Liver (tissue), 9 donors: Measurements from ENCODE around the gene SPRYD7. TPM values are rescaled to one million over a fixed set of nuclear protein-coding genes. Genes with fewer than 3 reads are reported as not detected.

Experiments used
- DNase-seq: peaks from one replicate; pipeline ENCODE4 v3.0.0-alpha.2; 2017; ENCODE audit warnings: low spot score
- H3K27ac ChIP-seq, 2 donors: one replicate each; pipeline ENCODE4 v1.7.0; 2013; ENCODE audit warnings: inconsistent platforms in 2 of 2, low read length in 2 of 2, control low read depth in 1 of 2, low read depth in 1 of 2, mild to moderate bottlenecking in 1 of 2
- H3K27me3 ChIP-seq, 4 donors: one replicate each; pipeline versions ENCODE4 v1.6.1 to v1.7.0; 2013; ENCODE audit warnings: low read length in 3 of 4, inconsistent platforms in 1 of 4, mild to moderate bottlenecking in 1 of 4, moderate library complexity in 1 of 4; ENCODE audit not compliant: control insufficient read depth in 4 of 4, insufficient read depth in 4 of 4
- H3K36me3 ChIP-seq, 4 donors: one replicate each; pipeline versions ENCODE4 v1.6.1 to v1.7.0; 2013; ENCODE audit warnings: low read length in 3 of 4, mild to moderate bottlenecking in 3 of 4, low read depth in 1 of 4, moderate library complexity in 1 of 4; ENCODE audit not compliant: control insufficient read depth in 4 of 4, insufficient read depth in 3 of 4
- H3K4me1 ChIP-seq, 4 donors: one replicate each; pipeline versions ENCODE4 v1.6.1 to v1.7.0; 2013; ENCODE audit warnings: low read length in 3 of 4, mild to moderate bottlenecking in 3 of 4, moderate library complexity in 1 of 4; ENCODE audit not compliant: control insufficient read depth in 4 of 4, insufficient read depth in 4 of 4
- H3K4me3 ChIP-seq, 3 donors: one replicate each; pipeline versions ENCODE4 v1.6.1 to v1.7.0; 2013; ENCODE audit warnings: low read length in 3 of 3, control low read depth in 1 of 3, low read depth in 1 of 3, mild to moderate bottlenecking in 1 of 3
- H3K9ac ChIP-seq, 2 donors: one replicate each; pipeline ENCODE4 v1.7.0; 2013; ENCODE audit warnings: low read length in 2 of 2, mild to moderate bottlenecking in 2 of 2, moderate library complexity in 2 of 2, control low read depth in 1 of 2, low read depth in 1 of 2
- H3K9me3 ChIP-seq, 4 donors: one replicate each; pipeline versions ENCODE4 v1.6.1 to v1.7.0; 2013; ENCODE audit warnings: low read length in 3 of 4; ENCODE audit not compliant: control insufficient read depth in 4 of 4
- ATF3 ChIP-seq: IDR thresholded peaks from 2 replicates; pipeline ENCODE4 v1.6.1; 2016; ENCODE audit warnings: antibody characterized with exemption
- CTCF ChIP-seq: fragments of 150-350 bp; IDR thresholded peaks from 2 replicates; pipeline ENCODE4 v1.5.1; 2017; ENCODE audit warnings: improper control_type of control experiment, low read depth, low read length; ENCODE audit not compliant: missing input control
- EGR1 ChIP-seq, 2 donors: IDR thresholded peaks; 2 replicates each; pipeline ENCODE4 v1.6.1; 2016 to 2018; ENCODE audit warnings: antibody characterized with exemption in 2 of 2, low read depth in 2 of 2
- HNF4A ChIP-seq, 2 donors: conservative IDR thresholded peaks; 2 replicates each; pipeline ENCODE4 v1.6.1; 2016; ENCODE audit warnings: antibody characterized with exemption in 2 of 2, mild to moderate bottlenecking in 2 of 2
- MAX ChIP-seq: IDR thresholded peaks from 2 replicates; pipeline ENCODE4 v1.6.1; 2016; ENCODE audit warnings: antibody characterized with exemption
- NR2F2 ChIP-seq: IDR thresholded peaks from 2 replicates; pipeline ENCODE4 v1.6.1; 2016; ENCODE audit warnings: antibody characterized with exemption
- RAD21 ChIP-seq, 2 donors: IDR thresholded peaks; 2 replicates each; pipeline ENCODE4 v1.6.1; 2016; ENCODE audit warnings: antibody characterized with exemption in 2 of 2, mild to moderate bottlenecking in 2 of 2
- REST ChIP-seq: IDR thresholded peaks from 2 replicates; pipeline ENCODE4 v1.6.1; 2016; ENCODE audit warnings: antibody characterized with exemption, mild to moderate bottlenecking
- TAF1 ChIP-seq: conservative IDR thresholded peaks from 2 replicates; pipeline ENCODE4 v1.6.1; 2016; ENCODE audit warnings: antibody characterized with exemption, mild to moderate bottlenecking
- YY1 ChIP-seq: IDR thresholded peaks from 2 replicates; pipeline ENCODE4 v1.6.1; 2016; ENCODE audit warnings: antibody characterized with exemption, mild to moderate bottlenecking
- WGBS: extraction: QIAGEN DNeasy Blood & Tissue Kit; methylation state at CpG from one replicate; pipeline ENCODE4 v1.1.7; 2013; 5-methylcytosine and 5-hydroxymethylcytosine counted together
- polyA plus RNA-seq, 2 donors: library from polyadenylated mRNA; stranded (reverse) in 1 of 2; unstranded in 1 of 2; fragments of 200-250 nt in 1 of 2; fragments of >200 nt in 1 of 2; fragmentation: Nextera tagmentation in 1 of 2; extraction: Ambion mirVana in 1 of 2; gene quantifications; one replicate each; pipeline versions ENCODE4 v1.2.1 to v1.2.3, GENCODE V29; 2013 to 2015
- total RNA-seq, 2 donors: library from RNA; depleted of rRNA; stranded (reverse); fragments of >200 nt; gene quantifications; one replicate each; pipeline ENCODE4 v1.2.3, GENCODE V29; 2014
- donor health status: healthy.
- donor health status: healthy.
- donor health status: healthy.
- donor health status: healthy.
- donor health status: healthy.

The SPRYD7 gene
- total and polyA plus RNA-seq, 4 donors = 3.7 to 10.1 (median 4.8) TPM

GRCh38 chr13:49977992-49978391 is 41.9 kb upstream of the SPRYD7 start:
- H3K4me1 ChIP-seq = peaks cover 0 to 5% (median 4%) of the 10 kb centered on the region in 4 donors
- H3K36me3 ChIP-seq = no peaks in the 10 kb centered on the region
- no peaks in the 10 kb centered on the region for H3K27me3 ChIP-seq
- no peak overlapping the region for H3K27ac ChIP-seq
- no peak overlapping the region for H3K4me3 ChIP-seq
- no peaks in the 10 kb centered on the region for H3K9me3 ChIP-seq
- 93% methylated on average over 3 of the region's 3 CpGs for WGBS
- no peak overlapping the region for H3K9ac ChIP-seq
- no peak for DNase-seq
- no peak for TF ChIP-seq EGR1 (IDR thresholded peaks at IDR 0.05; ENCODE audit: low read depth in 2 of 2)
- TF ChIP-seq REST = no peak
- no peak for TF ChIP-seq CTCF
- no peak for TF ChIP-seq YY1
- no peak for TF ChIP-seq MAX
- TF ChIP-seq NR2F2 = no peak

- TF ChIP-seq ATF3 = no peak
- TF ChIP-seq TAF1 = no peak
- no peak for TF ChIP-seq HNF4A (conservative IDR thresholded peaks at IDR 0.05)
- TF ChIP-seq CTCF = peak; percentile 83
- TF ChIP-seq RAD21 (IDR thresholded peaks at IDR 0.05) = peak; percentile 97 to 98
- H3K4me3 ChIP-seq = no peak overlapping the region
- DNase-seq = peak; percentile 79
- H3K4me1 ChIP-seq = peaks cover 0 to 8% (median 8%) of the 10 kb centered on the region in 4 donors
- H3K27me3 ChIP-seq = no peaks in the 10 kb centered on the region
- no peak overlapping the region for H3K27ac ChIP-seq
- WGBS = 52% methylated on average over 8 of the region's 8 CpGs
- no peaks in the 10 kb centered on the region for H3K36me3 ChIP-seq
- no peaks in the 10 kb centered on the region for H3K9me3 ChIP-seq
- H3K9ac ChIP-seq = no peak overlapping the region
Measured at GRCh38 chr13:49976314-49977258, 40.4 kb upstream of the SPRYD7 start.
